Measurements from ENCODE around the gene UROC1.

UROC1 gene

DNA sequence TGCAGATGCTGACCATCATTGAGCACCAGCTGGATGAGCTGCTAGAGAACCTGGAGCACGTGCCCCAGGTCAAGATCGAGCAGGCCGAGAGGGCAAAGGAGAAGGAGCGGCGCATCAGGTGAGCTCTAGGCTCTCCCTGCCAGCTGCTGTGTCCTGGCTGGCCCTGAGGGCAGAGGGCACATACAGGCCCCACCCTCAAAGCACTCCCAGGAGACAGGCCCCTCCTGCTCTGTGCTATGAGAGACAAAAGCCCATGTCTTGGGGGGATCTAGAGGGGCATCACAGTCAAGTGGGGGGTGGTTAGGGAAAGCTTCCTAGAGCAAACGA is 83.3 kb downstream of the UROC1 start:
- no peak overlapping the region for H3K4me2 ChIP-seq (ENCODE audit: low read length)
- H2BK120ac ChIP-seq (ENCODE audit: insufficient read depth, low read length, poor library complexity) = no peak overlapping the region
- H3K4ac ChIP-seq (ENCODE audit: low read depth, low read length) = no peak overlapping the region
- no peaks in the 10 kb centered on the region for H3K27me3 ChIP-seq (ENCODE audit: insufficient read depth, low read length)
- H3K4me1 ChIP-seq (ENCODE audit: control insufficient read depth in 1 of 2, insufficient read depth in 2 of 2, low read length in 2 of 2) = no peaks in the 10 kb centered on the region
- no peak overlapping the region for H3K18ac ChIP-seq (ENCODE audit: low read length)
- no CpG with 5 or more reads among the region's 6 CpGs for WGBS (ENCODE audit: extremely low coverage, insufficient coverage, insufficient read length)
- no peak overlapping the region for H2BK12ac ChIP-seq (ENCODE audit: low read length)
- no peak overlapping the region for H4K91ac ChIP-seq (ENCODE audit: low read depth, low read length)
- no peak overlapping the region for H3K9ac ChIP-seq (ENCODE audit: low read length)
- H4K8ac ChIP-seq (ENCODE audit: low read depth, low read length) = no peak overlapping the region
- no peak overlapping the region for H3K14ac ChIP-seq (ENCODE audit: low read length)
- no peak overlapping the region for H3K23ac ChIP-seq (ENCODE audit: low read length)
- no peaks in the 10 kb centered on the region for H3K9me3 ChIP-seq (ENCODE audit: insufficient read depth, low read depth, low read length)
- H3K36me3 ChIP-seq (ENCODE audit: control insufficient read depth in 1 of 2, insufficient read depth in 2 of 2, low read length in 2 of 2) = peaks cover 5 to 6% of the 10 kb centered on the region in 2 experiments
- H4K12ac ChIP-seq (ENCODE audit: low read depth, low read length) = no peak overlapping the region
- H2AFZ ChIP-seq (ENCODE audit: insufficient read depth, low read length, poor library complexity) = no peak overlapping the region
- no peaks in the 10 kb centered on the region for H3K79me2 ChIP-seq (ENCODE audit: control insufficient read depth, insufficient read depth, low read length, poor library complexity)
- DNase-seq = no peak
- no peaks in the 10 kb centered on the region for H3K79me1 ChIP-seq (ENCODE audit: low read length)
- H3K27ac ChIP-seq (ENCODE audit: low read depth, low read length) = no peak overlapping the region
- no peak overlapping the region for H2BK5ac ChIP-seq (ENCODE audit: low read depth, low read length, poor library complexity)
- H3K4me3 ChIP-seq (ENCODE audit: low read depth, low read length) = no peak overlapping the region
- no peak overlapping the region for H2AK5ac ChIP-seq (ENCODE audit: low read length)

GRCh38 chr3:126433496-126434263 is 83.9 kb downstream of the UROC1 start:
- no peaks in the 10 kb centered on the region for H3K27me3 ChIP-seq (ENCODE audit: insufficient read depth, low read length)
- no peak overlapping the region for H2BK12ac ChIP-seq (ENCODE audit: low read length)
- H3K4ac ChIP-seq (ENCODE audit: low read depth, low read length) = no peak overlapping the region
- no peak overlapping the region for H4K91ac ChIP-seq (ENCODE audit: low read depth, low read length)
- WGBS (ENCODE audit: extremely low coverage, insufficient coverage, insufficient read length) = no CpG with 5 or more reads among the region's 13 CpGs
- H2AFZ ChIP-seq (ENCODE audit: insufficient read depth, low read length, poor library complexity) = no peak overlapping the region
- no peak overlapping the region for H2AK5ac ChIP-seq (ENCODE audit: low read length)
- no peak overlapping the region for H3K9ac ChIP-seq (ENCODE audit: low read length)
- no peak overlapping the region for H3K23ac ChIP-seq (ENCODE audit: low read length)
- no peak overlapping the region for H3K18ac ChIP-seq (ENCODE audit: low read length)
- H3K14ac ChIP-seq (ENCODE audit: low read length) = no peak overlapping the region
- peaks cover 5 to 6% of the 10 kb centered on the region in 2 experiments for H3K36me3 ChIP-seq (ENCODE audit: control insufficient read depth in 1 of 2, insufficient read depth in 2 of 2, low read length in 2 of 2)
- H2BK120ac ChIP-seq (ENCODE audit: insufficient read depth, low read length, poor library complexity) = no peak overlapping the region
- no peak overlapping the region for H3K4me2 ChIP-seq (ENCODE audit: low read length)
- DNase-seq = no peak
- no peaks in the 10 kb centered on the region for H3K79me1 ChIP-seq (ENCODE audit: low read length)
- no peaks in the 10 kb centered on the region for H3K79me2 ChIP-seq (ENCODE audit: control insufficient read depth, insufficient read depth, low read length, poor library complexity)
- no peak overlapping the region for H3K4me3 ChIP-seq (ENCODE audit: low read depth, low read length)
- no peak overlapping the region for H3K27ac ChIP-seq (ENCODE audit: low read depth, low read length)
- H2BK5ac ChIP-seq (ENCODE audit: low read depth, low read length, poor library complexity) = no peak overlapping the region
- no peaks in the 10 kb centered on the region for H3K9me3 ChIP-seq (ENCODE audit: insufficient read depth, low read depth, low read length)
- no peak overlapping the region for H4K12ac ChIP-seq (ENCODE audit: low read depth, low read length)
- no peaks in the 10 kb centered on the region for H3K4me1 ChIP-seq (ENCODE audit: control insufficient read depth in 1 of 2, insufficient read depth in 2 of 2, low read length in 2 of 2)
- no peak overlapping the region for H4K8ac ChIP-seq (ENCODE audit: low read depth, low read length)

DNA sequence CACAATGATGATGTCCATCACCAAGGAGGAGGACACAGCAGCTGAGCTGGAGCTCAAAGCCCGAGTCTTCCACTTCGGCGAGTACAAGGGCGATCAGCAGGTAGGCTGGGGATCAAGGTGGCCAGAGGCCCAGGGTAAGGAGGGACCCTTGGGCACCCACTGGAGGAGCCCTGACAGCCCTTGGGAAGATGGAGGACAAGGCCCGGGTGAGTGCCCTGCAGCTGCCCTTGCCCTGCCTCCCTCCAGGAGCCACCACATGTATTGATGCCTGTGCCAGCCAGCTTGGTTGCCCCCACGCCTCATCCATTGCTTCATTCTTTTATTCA is 84.5 kb downstream of the UROC1 start:
- H2BK12ac ChIP-seq (ENCODE audit: low read length) = no peak overlapping the region
- H3K79me1 ChIP-seq (ENCODE audit: low read length) = no peaks in the 10 kb centered on the region
- H2BK120ac ChIP-seq (ENCODE audit: insufficient read depth, low read length, poor library complexity) = no peak overlapping the region
- DNase-seq = no peak
- no CpG with 5 or more reads among the region's 6 CpGs for WGBS (ENCODE audit: extremely low coverage, insufficient coverage, insufficient read length)
- no peak overlapping the region for H3K4me3 ChIP-seq (ENCODE audit: low read depth, low read length)
- no peak overlapping the region for H3K9ac ChIP-seq (ENCODE audit: low read length)
- no peak overlapping the region for H4K12ac ChIP-seq (ENCODE audit: low read depth, low read length)
- H3K36me3 ChIP-seq (ENCODE audit: control insufficient read depth in 1 of 2, insufficient read depth in 2 of 2, low read length in 2 of 2) = peaks cover 5 to 6% of the 10 kb centered on the region in 2 experiments
- no peak overlapping the region for H3K4me2 ChIP-seq (ENCODE audit: low read length)
- no peak overlapping the region for H2AK5ac ChIP-seq (ENCODE audit: low read length)
- H3K27ac ChIP-seq (ENCODE audit: low read depth, low read length) = no peak overlapping the region
- no peaks in the 10 kb centered on the region for H3K79me2 ChIP-seq (ENCODE audit: control insufficient read depth, insufficient read depth, low read length, poor library complexity)
- no peak overlapping the region for H2AFZ ChIP-seq (ENCODE audit: insufficient read depth, low read length, poor library complexity)
- no peak overlapping the region for H3K14ac ChIP-seq (ENCODE audit: low read length)
- no peak overlapping the region for H4K91ac ChIP-seq (ENCODE audit: low read depth, low read length)
- no peak overlapping the region for H4K8ac ChIP-seq (ENCODE audit: low read depth, low read length)
- no peak overlapping the region for H2BK5ac ChIP-seq (ENCODE audit: low read depth, low read length, poor library complexity)
- H3K18ac ChIP-seq (ENCODE audit: low read length) = no peak overlapping the region
- no peaks in the 10 kb centered on the region for H3K27me3 ChIP-seq (ENCODE audit: insufficient read depth, low read length)
- no peaks in the 10 kb centered on the region for H3K4me1 ChIP-seq (ENCODE audit: control insufficient read depth in 1 of 2, insufficient read depth in 2 of 2, low read length in 2 of 2)
- H3K23ac ChIP-seq (ENCODE audit: low read length) = no peak overlapping the region
- no peak overlapping the region for H3K4ac ChIP-seq (ENCODE audit: low read depth, low read length)
- H3K9me3 ChIP-seq (ENCODE audit: insufficient read depth, low read depth, low read length) = no peaks in the 10 kb centered on the region

DNA sequence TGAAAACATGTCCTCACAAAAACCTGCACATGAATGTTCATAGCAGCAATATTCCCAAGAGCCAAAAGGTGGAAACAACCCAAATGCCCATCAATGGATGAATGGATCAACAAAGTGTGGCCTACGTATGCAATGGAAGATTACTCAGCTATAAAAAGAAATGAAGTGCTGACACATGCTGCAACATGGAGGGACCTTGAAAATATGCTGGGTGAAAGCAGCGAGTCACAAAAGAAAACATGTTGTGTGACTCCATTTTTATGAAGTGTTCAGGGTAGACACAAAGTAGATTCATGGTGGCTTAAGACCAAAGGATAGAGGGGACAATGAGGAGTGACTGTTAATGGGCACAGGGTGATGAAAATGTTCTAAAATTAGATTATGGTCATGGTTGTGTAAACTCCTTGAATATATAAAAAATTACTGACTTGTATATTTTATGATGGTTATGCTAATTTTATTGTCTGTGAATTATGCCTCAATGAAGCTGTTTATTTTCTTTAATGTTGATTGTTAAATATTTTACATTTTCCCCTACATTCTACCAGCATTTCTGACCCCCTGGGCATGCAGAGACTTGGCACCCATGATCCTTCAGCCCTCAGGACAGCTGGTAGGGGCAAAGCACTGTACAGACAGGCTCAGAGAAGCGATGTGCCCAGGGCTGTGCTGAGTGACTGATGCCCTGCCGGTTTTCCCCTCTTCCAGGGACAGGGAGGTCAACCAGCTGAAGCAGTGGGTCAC is 85.0 kb downstream of the UROC1 start:
- no peak for DNase-seq
- Histone ChIP-seq H3K27ac (ENCODE audit: low read depth, low read length) (no peak overlapping the region), H2BK5ac (ENCODE audit: low read depth, low read length, poor library complexity) (no peak overlapping the region), H3K79me1 (ENCODE audit: low read length) (no peaks in the 10 kb centered on the region), H3K23ac (ENCODE audit: low read length) (no peak overlapping the region), H3K4me1 (ENCODE audit: control insufficient read depth in 1 of 2, insufficient read depth in 2 of 2, low read length in 2 of 2) (no peaks in the 10 kb centered on the region), H2AK5ac (ENCODE audit: low read length) (no peak overlapping the region), H3K4me2 (ENCODE audit: low read length) (no peak overlapping the region), H3K4me3 (ENCODE audit: low read depth, low read length) (no peak overlapping the region), H4K8ac (ENCODE audit: low read depth, low read length) (no peak overlapping the region), H2AFZ (ENCODE audit: insufficient read depth, low read length, poor library complexity) (no peak overlapping the region), H3K36me3 (ENCODE audit: control insufficient read depth in 1 of 2, insufficient read depth in 2 of 2, low read length in 2 of 2) (peaks cover 4% of the 10 kb centered on the region in 2 experiments), H2BK120ac (ENCODE audit: insufficient read depth, low read length, poor library complexity) (no peak overlapping the region), H3K9ac (ENCODE audit: low read length) (no peak overlapping the region), H4K12ac (ENCODE audit: low read depth, low read length) (no peak overlapping the region), H3K27me3 (ENCODE audit: insufficient read depth, low read length) (no peaks in the 10 kb centered on the region), H2BK12ac (ENCODE audit: low read length) (no peak overlapping the region), H4K91ac (ENCODE audit: low read depth, low read length) (no peak overlapping the region), H3K14ac (ENCODE audit: low read length) (no peak overlapping the region), H3K79me2 (ENCODE audit: control insufficient read depth, insufficient read depth, low read length, poor library complexity) (no peaks in the 10 kb centered on the region), H3K18ac (ENCODE audit: low read length) (no peak overlapping the region), H3K9me3 (ENCODE audit: insufficient read depth, low read depth, low read length) (no peaks in the 10 kb centered on the region), H3K4ac (ENCODE audit: low read depth, low read length) (no peak overlapping the region)
- no CpG with 5 or more reads among the region's 4 CpGs for WGBS (ENCODE audit: extremely low coverage, insufficient coverage, insufficient read length)
